ENCODE measurements around the gene DOCK7. TPM values are rescaled to one million over a fixed set of nuclear protein-coding genes. Genes with fewer than 3 reads are reported as not detected.
A peak's percentile ranks its signal among the peaks of the same experiment; 100 is the strongest.
"Not testable (repeated sequence)": the region's sequence is repeated elsewhere in the genome, so short reads cannot be mapped to it uniquely, and the experiment has no call there.

DOCK7 gene
- total and polyA plus RNA-seq, 2 donors = 14.2 to 139 TPM

- DNase-seq (ENCODE audit: extremely low spot score) = no peak
- H3K4me1 ChIP-seq (ENCODE audit: insufficient read depth) = no peaks in the 10 kb centered on the region
- H3K27ac ChIP-seq (ENCODE audit: low read depth) = no peak overlapping the region
- no peaks in the 10 kb centered on the region for H3K36me3 ChIP-seq (ENCODE audit: insufficient read depth)
- WGBS = 85% methylated on average over 3 of the region's 3 CpGs
- no peak overlapping the region for H3K4me3 ChIP-seq (ENCODE audit: low read depth, low read length)
These were observed 28.2 kb upstream of the DOCK7 start for GRCh38 chr1:62716397-62716796.

- WGBS = 92% methylated on average over 3 of the region's 3 CpGs
- no peaks in the 10 kb centered on the region for H3K36me3 ChIP-seq (ENCODE audit: insufficient read depth)
- H3K4me1 ChIP-seq (ENCODE audit: insufficient read depth) = no peaks in the 10 kb centered on the region
- no peak overlapping the region for H3K27ac ChIP-seq (ENCODE audit: low read depth)
- H3K4me3 ChIP-seq (ENCODE audit: low read depth, low read length) = no peak overlapping the region
- no peak for DNase-seq (ENCODE audit: extremely low spot score)
These were observed 24.4 kb upstream of the DOCK7 start for GRCh38 chr1:62712336-62713243.

- Histone ChIP-seq H3K4me3 (ENCODE audit: low read depth, low read length) (no peak overlapping the region), H3K27ac (ENCODE audit: low read depth) (no peak overlapping the region), H3K4me1 (ENCODE audit: insufficient read depth) (no peaks in the 10 kb centered on the region), H3K36me3 (ENCODE audit: insufficient read depth) (no peaks in the 10 kb centered on the region)
- DNase-seq (ENCODE audit: extremely low spot score) = no peak
- 62% methylated on average over 2 of the region's 2 CpGs for WGBS
These were observed 19.5 kb upstream of the DOCK7 start for GRCh38 chr1:62707744-62708120.

- no peak for DNase-seq (ENCODE audit: extremely low spot score)
- Histone ChIP-seq H3K4me3 (ENCODE audit: low read depth, low read length) (no peak overlapping the region), H3K4me1 (ENCODE audit: insufficient read depth) (no peaks in the 10 kb centered on the region), H3K27ac (ENCODE audit: low read depth) (no peak overlapping the region), H3K36me3 (ENCODE audit: insufficient read depth) (no peaks in the 10 kb centered on the region)
- 60% methylated on average over 7 of the region's 7 CpGs for WGBS
These were observed 19.0 kb upstream of the DOCK7 start for GRCh38 chr1:62706985-62707743.

GRCh38 chr1:62698161-62698560 lies 10.0 kb upstream of the DOCK7 start:
- not testable (repeated sequence) for H3K36me3 ChIP-seq (ENCODE audit: insufficient read depth); H3K4me1 ChIP-seq (ENCODE audit: insufficient read depth); H3K4me3 ChIP-seq (ENCODE audit: low read depth, low read length); H3K27ac ChIP-seq (ENCODE audit: low read depth); DNase-seq (ENCODE audit: extremely low spot score)
- WGBS = 93% methylated on average over 5 of the region's 5 CpGs

- H3K4me3 ChIP-seq (ENCODE audit: low read depth, low read length); H3K4me1 ChIP-seq (ENCODE audit: insufficient read depth); DNase-seq (ENCODE audit: extremely low spot score); H3K36me3 ChIP-seq (ENCODE audit: insufficient read depth); H3K27ac ChIP-seq (ENCODE audit: low read depth): not testable (repeated sequence)
- 93% methylated on average over 7 of the region's 7 CpGs for WGBS
These were observed 6.3 kb upstream of the DOCK7 start for GRCh38 chr1:62694479-62694878.

GRCh38 chr1:62693123-62693522 lies 4.9 kb upstream of the DOCK7 start:
- Histone ChIP-seq H3K4me3 (ENCODE audit: low read depth, low read length) (no peak overlapping the region), H3K36me3 (ENCODE audit: insufficient read depth) (no peaks in the 10 kb centered on the region), H3K27ac (ENCODE audit: low read depth) (no peak overlapping the region), H3K4me1 (ENCODE audit: insufficient read depth) (peaks cover 4% of the 10 kb centered on the region)
- 97% methylated on average over 4 of the region's 4 CpGs for WGBS
- DNase-seq (ENCODE audit: extremely low spot score) = no peak

- Histone ChIP-seq H3K4me3 (ENCODE audit: low read depth, low read length) (no peak overlapping the region), H3K4me1 (ENCODE audit: insufficient read depth) (peaks cover 4% of the 10 kb centered on the region), H3K36me3 (ENCODE audit: insufficient read depth) (no peaks in the 10 kb centered on the region), H3K27ac (ENCODE audit: low read depth) (no peak overlapping the region)
- no peak for DNase-seq (ENCODE audit: extremely low spot score)
- 92% methylated on average over 2 of the region's 2 CpGs for WGBS
These were observed 3.1 kb upstream of the DOCK7 start for GRCh38 chr1:62691062-62691844.

- no peak overlapping the region for H3K4me3 ChIP-seq (ENCODE audit: low read depth, low read length)
- DNase-seq (ENCODE audit: extremely low spot score) = no peak
- H3K36me3 ChIP-seq (ENCODE audit: insufficient read depth) = no peaks in the 10 kb centered on the region
- H3K4me1 ChIP-seq (ENCODE audit: insufficient read depth) = peaks cover 4% of the 10 kb centered on the region
- 81% methylated on average over 1 of the region's 1 CpG for WGBS
- no peak overlapping the region for H3K27ac ChIP-seq (ENCODE audit: low read depth)
These were observed 1.3 kb upstream of the DOCK7 start for GRCh38 chr1:62689524-62689923.

GRCh38 chr1:62688687-62689085 lies 500 bp upstream of the DOCK7 start:
- no peak for DNase-seq (ENCODE audit: extremely low spot score)
- WGBS = 1% methylated on average over 10 of the region's 10 CpGs
- peaks cover 4% of the 10 kb centered on the region for H3K4me1 ChIP-seq (ENCODE audit: insufficient read depth)
- no peaks in the 10 kb centered on the region for H3K36me3 ChIP-seq (ENCODE audit: insufficient read depth)
- H3K27ac ChIP-seq (ENCODE audit: low read depth) = no peak overlapping the region
- H3K4me3 ChIP-seq (ENCODE audit: low read depth, low read length) = peak overlapping the region; percentile 94

- DNase-seq (ENCODE audit: extremely low spot score) = no peak
- Histone ChIP-seq H3K27ac (ENCODE audit: low read depth) (peak overlapping the region; percentile 62), H3K36me3 (ENCODE audit: insufficient read depth) (no peaks in the 10 kb centered on the region), H3K4me1 (ENCODE audit: insufficient read depth) (peaks cover 4% of the 10 kb centered on the region), H3K4me3 (ENCODE audit: low read depth, low read length) (peak overlapping the region; percentile 94)
- 1% methylated on average over 33 of the region's 33 CpGs for WGBS
These were observed 724 bp downstream of the DOCK7 start for GRCh38 chr1:62687421-62687902.

- DNase-seq (ENCODE audit: extremely low spot score) = no peak
- 81% methylated on average over 7 of the region's 7 CpGs for WGBS
- Histone ChIP-seq H3K4me1 (ENCODE audit: insufficient read depth) (peaks cover 4% of the 10 kb centered on the region), H3K27ac (ENCODE audit: low read depth) (no peak overlapping the region), H3K4me3 (ENCODE audit: low read depth, low read length) (no peak overlapping the region), H3K36me3 (ENCODE audit: insufficient read depth) (no peaks in the 10 kb centered on the region)
These were observed 1.4 kb downstream of the DOCK7 start for GRCh38 chr1:62686822-62687221.

GRCh38 chr1:62685431-62685859 lies 2.7 kb downstream of the DOCK7 start:
- 67% methylated on average over 3 of the region's 3 CpGs for WGBS
- H3K27ac ChIP-seq (ENCODE audit: low read depth) = no peak overlapping the region
- no peaks in the 10 kb centered on the region for H3K36me3 ChIP-seq (ENCODE audit: insufficient read depth)
- no peak overlapping the region for H3K4me3 ChIP-seq (ENCODE audit: low read depth, low read length)
- DNase-seq (ENCODE audit: extremely low spot score) = no peak
- peaks cover 3% of the 10 kb centered on the region for H3K4me1 ChIP-seq (ENCODE audit: insufficient read depth)
